ENCODE data around the gene CACNA1C. TPM values are rescaled to one million over a fixed set of nuclear protein-coding genes. Genes with fewer than 3 reads are reported as not detected.

The CACNA1C gene
- total and polyA plus RNA-seq, 2 of the 4 experiments (the other 2 are of a cell fraction), result 1.6 to 2.6 TPM

DNA sequence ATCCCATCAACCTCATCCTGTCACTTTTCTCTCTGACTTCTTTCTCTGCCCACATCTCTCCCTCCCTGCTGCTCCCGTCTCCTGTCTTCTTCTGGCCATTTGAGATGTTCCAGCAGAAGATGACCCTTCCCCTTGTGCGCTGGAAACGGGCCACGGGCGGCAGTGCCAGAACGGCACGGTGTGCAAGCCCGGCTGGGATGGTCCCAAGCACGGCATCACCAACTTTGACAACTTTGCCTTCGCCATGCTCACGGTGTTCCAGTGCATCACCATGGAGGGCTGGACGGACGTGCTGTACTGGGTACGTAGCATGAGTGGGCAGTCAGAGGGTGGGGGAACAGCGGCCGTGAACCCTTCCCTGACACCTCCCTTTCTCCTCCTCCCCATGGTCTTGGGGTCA is 440.3 kb downstream of the CACNA1C start:
- no peak overlapping the region for H3K27ac ChIP-seq (ENCODE audit: insufficient read depth, low read length)
- H2AK5ac ChIP-seq (ENCODE audit: low read depth, low read length), result no peak overlapping the region
- in situ Hi-C loops (cut with MboI; ENCODE audit: low sequenced_read_pairs), result no loop called here
- no peak overlapping the region for H3K18ac ChIP-seq (ENCODE audit: low read depth, low read length)
- 98% methylated on average over 9 of the region's 16 CpGs; no CpG with 5 or more reads in 1 of the 2 experiments for WGBS, 2 experiments (ENCODE audit: extremely low coverage in 2 of 2, insufficient read length in 1 of 2)
- H3K79me1 ChIP-seq (ENCODE audit: low read depth in 1 of 2, low read length in 2 of 2), result no peaks in the 10 kb centered on the region
- H3K27me3 ChIP-seq (ENCODE audit: control insufficient read depth, insufficient read depth, low read length), result peaks cover 18% of the 10 kb centered on the region
- peaks cover 8% of the 10 kb centered on the region for H3K36me3 ChIP-seq (ENCODE audit: control insufficient read depth, insufficient read depth, low read length)
- H4K20me1 ChIP-seq (ENCODE audit: insufficient read depth, low read length), result no peaks in the 10 kb centered on the region
- no peaks in the 10 kb centered on the region for H3K9me3 ChIP-seq (ENCODE audit: control insufficient read depth, insufficient read depth, low read length)
- no peak overlapping the region for H4K5ac ChIP-seq (ENCODE audit: low read depth, low read length)
- H4K91ac ChIP-seq (ENCODE audit: insufficient read depth, low read depth, low read length), result no peak overlapping the region
- no peak overlapping the region for H2BK20ac ChIP-seq (ENCODE audit: low read depth, low read length)
- H3K23ac ChIP-seq (ENCODE audit: low read depth, low read length), result no peak overlapping the region
- no peak overlapping the region for H3K9ac ChIP-seq (ENCODE audit: low read depth, low read length)
- no peak overlapping the region for H4K8ac ChIP-seq (ENCODE audit: low read depth in 2 of 2, low read length in 2 of 2)
- no peak overlapping the region for H3K4me3 ChIP-seq (ENCODE audit: insufficient read depth, low read depth, low read length)
- no peak overlapping the region for H3K4ac ChIP-seq (ENCODE audit: low read depth, low read length)
- H2BK120ac ChIP-seq (ENCODE audit: low read depth, low read length), result no peak overlapping the region
- ATAC-seq (ENCODE audit: low read depth) (no peak), DNase-seq (no peak)
- intact Hi-C loops (cut with micrococcal nuclease), result no loop called here
- H3K56ac ChIP-seq (ENCODE audit: extremely low read depth, insufficient read depth, low read length), result no peak overlapping the region
- H3K9me1 ChIP-seq (ENCODE audit: insufficient read depth, low read length), result no peaks in the 10 kb centered on the region; the same call in none of the 2 replicates
- dilution Hi-C loops (cut with HindIII; ENCODE audit: low sequenced_read_pairs, unreplicated experiment), result no loop called here
- CTCF ChIA-PET, result no interaction called here
- TF ChIP-seq NFE2L2 (IDR thresholded peaks at IDR 0.05; ENCODE audit: low read depth, low read length) (no peak), BHLHE40 (IDR thresholded peaks at IDR 0.05; ENCODE audit: low read depth, low read length) (no peak), FOS (IDR thresholded peaks at IDR 0.05; ENCODE audit: low read depth, low read length) (no peak), MXI1 (IDR thresholded peaks at IDR 0.05; ENCODE audit: borderline replicate concordance, low read depth, low read length) (no peak), RCOR1 (IDR thresholded peaks at IDR 0.05; ENCODE audit: insufficient replicate concordance, low read length) (no peak), MAFK (IDR thresholded peaks at IDR 0.05; ENCODE audit: low read depth, low read length) (no peak), CHD1 (IDR thresholded peaks at IDR 0.05; ENCODE audit: low read depth, low read length) (no peak), POLR2A (IDR thresholded peaks at IDR 0.05; ENCODE audit: low read depth, low read length) (no peak), MAZ (IDR thresholded peaks at IDR 0.05; ENCODE audit: borderline replicate concordance, low read depth, low read length) (no peak), SMC3 (IDR thresholded peaks at IDR 0.05; ENCODE audit: low read depth, low read length) (no peak), RAD21 (IDR thresholded peaks at IDR 0.05; ENCODE audit: low read length) (no peak), RFX5 (IDR thresholded peaks at IDR 0.05; ENCODE audit: low read depth, low read length) (no peak), CEBPB (IDR thresholded peaks at IDR 0.05; ENCODE audit: low read depth, low read length) (no peak)
- TF ChIP-seq, protein P1, sequence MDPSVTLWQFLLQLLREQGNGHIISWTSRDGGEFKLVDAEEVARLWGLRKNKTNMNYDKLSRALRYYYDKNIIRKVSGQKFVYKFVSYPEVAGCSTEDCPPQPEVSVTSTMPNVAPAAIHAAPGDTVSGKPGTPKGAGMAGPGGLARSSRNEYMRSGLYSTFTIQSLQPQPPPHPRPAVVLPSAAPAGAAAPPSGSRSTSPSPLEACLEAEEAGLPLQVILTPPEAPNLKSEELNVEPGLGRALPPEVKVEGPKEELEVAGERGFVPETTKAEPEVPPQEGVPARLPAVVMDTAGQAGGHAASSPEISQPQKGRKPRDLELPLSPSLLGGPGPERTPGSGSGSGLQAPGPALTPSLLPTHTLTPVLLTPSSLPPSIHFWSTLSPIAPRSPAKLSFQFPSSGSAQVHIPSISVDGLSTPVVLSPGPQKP (IDR thresholded peaks at IDR 0.05; ENCODE audit: borderline replicate concordance, low read depth, low read length), result no peak
- TF ChIP-seq, protein P2, sequence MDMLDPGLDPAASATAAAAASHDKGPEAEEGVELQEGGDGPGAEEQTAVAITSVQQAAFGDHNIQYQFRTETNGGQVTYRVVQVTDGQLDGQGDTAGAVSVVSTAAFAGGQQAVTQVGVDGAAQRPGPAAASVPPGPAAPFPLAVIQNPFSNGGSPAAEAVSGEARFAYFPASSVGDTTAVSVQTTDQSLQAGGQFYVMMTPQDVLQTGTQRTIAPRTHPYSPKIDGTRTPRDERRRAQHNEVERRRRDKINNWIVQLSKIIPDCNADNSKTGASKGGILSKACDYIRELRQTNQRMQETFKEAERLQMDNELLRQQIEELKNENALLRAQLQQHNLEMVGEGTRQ (IDR thresholded peaks at IDR 0.05; ENCODE audit: low read depth, low read length), result no peak
- TF ChIP-seq, protein P3, sequence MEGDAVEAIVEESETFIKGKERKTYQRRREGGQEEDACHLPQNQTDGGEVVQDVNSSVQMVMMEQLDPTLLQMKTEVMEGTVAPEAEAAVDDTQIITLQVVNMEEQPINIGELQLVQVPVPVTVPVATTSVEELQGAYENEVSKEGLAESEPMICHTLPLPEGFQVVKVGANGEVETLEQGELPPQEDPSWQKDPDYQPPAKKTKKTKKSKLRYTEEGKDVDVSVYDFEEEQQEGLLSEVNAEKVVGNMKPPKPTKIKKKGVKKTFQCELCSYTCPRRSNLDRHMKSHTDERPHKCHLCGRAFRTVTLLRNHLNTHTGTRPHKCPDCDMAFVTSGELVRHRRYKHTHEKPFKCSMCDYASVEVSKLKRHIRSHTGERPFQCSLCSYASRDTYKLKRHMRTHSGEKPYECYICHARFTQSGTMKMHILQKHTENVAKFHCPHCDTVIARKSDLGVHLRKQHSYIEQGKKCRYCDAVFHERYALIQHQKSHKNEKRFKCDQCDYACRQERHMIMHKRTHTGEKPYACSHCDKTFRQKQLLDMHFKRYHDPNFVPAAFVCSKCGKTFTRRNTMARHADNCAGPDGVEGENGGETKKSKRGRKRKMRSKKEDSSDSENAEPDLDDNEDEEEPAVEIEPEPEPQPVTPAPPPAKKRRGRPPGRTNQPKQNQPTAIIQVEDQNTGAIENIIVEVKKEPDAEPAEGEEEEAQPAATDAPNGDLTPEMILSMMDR (conservative IDR thresholded peaks at IDR 0.05; ENCODE audit: low read depth, low read length), result no peak
- no peak overlapping the region for H2AFZ ChIP-seq (replicated peaks; ENCODE audit: low read length, poor library complexity)
- no peak overlapping the region for H2AK9ac ChIP-seq (replicated peaks; ENCODE audit: low read depth, low read length, poor library complexity)
- no peak overlapping the region for H3K14ac ChIP-seq (replicated peaks; ENCODE audit: low read depth, low read length)
- H3K4me2 ChIP-seq (ENCODE audit: low read depth, low read length), result no peak overlapping the region
- H3K4me1 ChIP-seq (ENCODE audit: control insufficient read depth, insufficient read depth, low read length), result peaks cover 2% of the 10 kb centered on the region; the same call in 1 of the 2 replicates
- no TSS peak for BruUV-seq (replicated peaks)
- H2BK15ac ChIP-seq (ENCODE audit: low read depth, low read length), result no peak overlapping the region
- POLR2A ChIA-PET (ENCODE audit: unreplicated experiment), result no interaction called here
- H2BK5ac ChIP-seq (ENCODE audit: low read depth, low read length, poor library complexity, severe bottlenecking), result no peak overlapping the region

Data from IMR-90 (cell line).